AG04450 (cell line): ENCODE results near the gene CYP2C8. TPM values are rescaled to one million over a fixed set of nuclear protein-coding genes. Genes with fewer than 3 reads are reported as not detected.

Experiments
- CTCF ChIA-PET: fragments of 300-600, 350-600 bp; formaldehyde crosslinking; extraction: SDS; loops from one replicate; lab custom pipeline; 2022; ENCODE audit warnings: antibody characterized with exemption, inconsistent platforms; lab: Charles Lee
- POLR2A ChIA-PET: fragments of 350-600 bp; formaldehyde crosslinking; extraction: SDS; loops from one replicate; lab custom pipeline; 2021; ENCODE audit warnings: antibody characterized with exemption, inconsistent platforms; lab: Yijun Ruan, JAX
- DNase-seq: peaks from one replicate; pipeline ENCODE4 v3.0.0-alpha.2; 2011; ENCODE audit warnings: low read depth, low spot score
- H3K27ac ChIP-seq: one replicate; pipeline ENCODE4 v1.5.1; 2012; ENCODE audit warnings: low read depth, low read length, control low read depth
- H3K27me3 ChIP-seq: one replicate; pipeline ENCODE4 v1.6.0; 2012; ENCODE audit warnings: low read length; ENCODE audit not compliant: control insufficient read depth, insufficient read depth
- H3K4me3 ChIP-seq: 2 replicates; pipeline ENCODE4 v1.5.1; 2011; ENCODE audit warnings: mild to moderate bottlenecking, low read depth, low read length, control low read depth
- H3K9me3 ChIP-seq: 2 replicates; pipeline ENCODE4 v1.5.1; 2012; ENCODE audit warnings: low read length; ENCODE audit not compliant: control insufficient read depth, insufficient read depth
- CTCF ChIP-seq: IDR thresholded peaks from 2 replicates; pipeline ENCODE4 v1.5.1; 2011; ENCODE audit warnings: low read depth, low read length, control low read depth, inconsistent platforms
- polyA plus RNA-seq: library from polyadenylated mRNA; depleted of rRNA; stranded (reverse); fragments of >200 nt; gene quantifications from 2 replicates; pipeline ENCODE4 v1.2.3, GENCODE V29; 2011

Gene CYP2C8
- polyA plus RNA-seq, 1 experiment = 0.09 TPM

DNA sequence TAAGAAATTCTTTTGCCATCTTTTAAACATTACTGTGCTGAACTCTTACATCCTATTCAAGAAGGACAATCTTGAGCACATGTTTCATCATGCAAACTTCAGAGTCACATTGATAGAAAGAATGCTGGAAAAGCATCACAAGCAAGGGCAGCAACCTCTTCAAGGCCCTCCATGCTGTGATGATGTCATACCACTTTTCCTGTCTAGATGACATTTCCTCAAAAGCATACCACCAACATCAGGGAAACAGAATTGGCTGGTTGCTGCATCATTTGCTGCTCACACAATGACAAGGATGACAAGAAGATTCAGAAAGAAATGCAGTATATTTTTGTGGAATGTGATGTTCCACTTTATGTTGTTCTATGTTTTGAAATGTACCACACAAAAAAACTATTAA lies 37.6 kb downstream of the CYP2C8 start:
- Histone ChIP-seq H3K27ac (no peak overlapping the region), H3K4me3 (no peak overlapping the region), H3K9me3 (no peaks in the 10 kb centered on the region), H3K27me3 (no peaks in the 10 kb centered on the region)
- ChIA-PET POLR2A (no interaction called here), CTCF (no interaction called here)
- DNase-seq = no peak
- no peak for TF ChIP-seq CTCF

GRCh38 chr10:95026461-95026860 lies 42.8 kb downstream of the CYP2C8 start:
- POLR2A ChIA-PET = no interaction called here
- Histone ChIP-seq H3K4me3 (no peak overlapping the region), H3K9me3 (peaks cover 4% of the 10 kb centered on the region; the same call in 1 of the 2 replicates), H3K27me3 (no peaks in the 10 kb centered on the region), H3K27ac (no peak overlapping the region)
- no peak for DNase-seq
- CTCF ChIA-PET = no interaction called here
- no peak for TF ChIP-seq CTCF

- POLR2A ChIA-PET = no interaction called here
- no peaks in the 10 kb centered on the region for H3K27me3 ChIP-seq
- H3K4me3 ChIP-seq = no peak overlapping the region
- no peak for TF ChIP-seq CTCF
- H3K9me3 ChIP-seq = no peaks in the 10 kb centered on the region; the same call in 1 of the 2 replicates
- H3K27ac ChIP-seq = no peak overlapping the region
- DNase-seq = no peak
- CTCF ChIA-PET = no interaction called here
Measured at GRCh38 chr10:94997741-94998174, 71.5 kb downstream of the CYP2C8 start.

- H3K4me3 ChIP-seq = no peak overlapping the region
- no peaks in the 10 kb centered on the region; the same call in 1 of the 2 replicates for H3K9me3 ChIP-seq
- H3K27ac ChIP-seq = no peak overlapping the region
- DNase-seq = no peak
- ChIA-PET CTCF (no interaction called here), POLR2A (no interaction called here)
- H3K27me3 ChIP-seq = no peaks in the 10 kb centered on the region
- no peak for TF ChIP-seq CTCF
Measured at GRCh38 chr10:94992811-94993210, 76.5 kb downstream of the CYP2C8 start.

GRCh38 chr10:94991243-94991888 lies 77.9 kb downstream of the CYP2C8 start:
- TF ChIP-seq CTCF = no peak
- CTCF ChIA-PET = no interaction called here
- POLR2A ChIA-PET = no interaction called here

More at GRCh38 chr10:94991243-94991888, 77.9 kb downstream of the CYP2C8 start:
- no peaks in the 10 kb centered on the region for H3K27me3 ChIP-seq
- no peak overlapping the region for H3K4me3 ChIP-seq
- H3K27ac ChIP-seq = no peak overlapping the region
- DNase-seq = no peak
- no peaks in the 10 kb centered on the region; the same call in 1 of the 2 replicates for H3K9me3 ChIP-seq
